ENCODE measurements around the gene FIGN.

DNA sequence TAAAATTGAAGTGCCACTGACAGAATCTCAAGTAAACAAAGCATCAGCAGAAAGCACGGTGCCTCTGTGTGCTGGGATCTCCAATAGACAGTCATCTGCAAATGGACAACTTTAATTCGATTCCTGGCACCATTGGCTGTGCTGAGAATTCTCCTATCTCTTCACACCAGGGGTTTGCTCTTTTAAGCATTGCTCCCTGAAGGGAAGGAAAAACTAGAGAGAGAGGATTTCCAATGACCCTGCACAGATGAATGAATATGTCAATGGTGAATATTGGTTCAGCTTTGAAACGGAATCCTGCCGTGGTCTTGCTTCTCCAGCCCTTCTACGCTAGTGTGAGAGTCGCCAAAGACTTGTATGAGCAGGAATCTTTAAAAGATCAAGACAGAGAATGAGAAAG, 97.9 kb downstream of the FIGN start:
- no peak for TF ChIP-seq ZNF219 (CRISPR knock-in tag; IDR thresholded peaks at IDR 0.05; ENCODE audit: borderline replicate concordance)
- TF ChIP-seq, protein P1, sequence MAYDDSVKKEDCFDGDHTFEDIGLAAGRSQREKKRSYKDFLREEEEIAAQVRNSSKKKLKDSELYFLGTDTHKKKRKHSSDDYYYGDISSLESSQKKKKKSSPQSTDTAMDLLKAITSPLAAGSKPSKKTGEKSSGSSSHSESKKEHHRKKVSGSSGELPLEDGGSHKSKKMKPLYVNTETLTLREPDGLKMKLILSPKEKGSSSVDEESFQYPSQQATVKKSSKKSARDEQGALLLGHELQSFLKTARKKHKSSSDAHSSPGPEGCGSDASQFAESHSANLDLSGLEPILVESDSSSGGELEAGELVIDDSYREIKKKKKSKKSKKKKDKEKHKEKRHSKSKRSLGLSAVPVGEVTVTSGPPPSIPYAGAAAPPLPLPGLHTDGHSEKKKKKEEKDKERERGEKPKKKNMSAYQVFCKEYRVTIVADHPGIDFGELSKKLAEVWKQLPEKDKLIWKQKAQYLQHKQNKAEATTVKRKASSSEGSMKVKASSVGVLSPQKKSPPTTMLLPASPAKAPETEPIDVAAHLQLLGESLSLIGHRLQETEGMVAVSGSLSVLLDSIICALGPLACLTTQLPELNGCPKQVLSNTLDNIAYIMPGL (CRISPR knock-in tag; IDR thresholded peaks at IDR 0.05), result no peak
